Neural crest cell (in vitro differentiated cells): ENCODE results near the gene PEX16. TPM values are rescaled to one million over a fixed set of nuclear protein-coding genes. Genes with fewer than 3 reads are reported as not detected.

Source experiments
- DNase-seq: peaks from one replicate; pipeline ENCODE4 v3.0.0; 2021; ENCODE audit warnings: low read depth, mixed read lengths, low spot score
- H3K27ac Mint-ChIP-seq: one replicate; pipeline ENCODE4 v1.8.0; 2021; ENCODE audit warnings: mild to moderate bottlenecking, mixed read lengths; ENCODE audit not compliant: unreplicated experiment
- H3K27me3 Mint-ChIP-seq: 2 replicates; pipeline ENCODE4 v1.8.0; 2021; ENCODE audit warnings: low read depth, mild to moderate bottlenecking, mixed read lengths
- H3K36me3 Mint-ChIP-seq: 2 replicates; pipeline ENCODE4 v1.8.0; 2021; ENCODE audit warnings: low read depth, mild to moderate bottlenecking, mixed read lengths
- H3K4me1 Mint-ChIP-seq: 2 replicates; pipeline ENCODE4 v1.8.0; 2021; ENCODE audit warnings: mixed read lengths
- H3K4me3 Mint-ChIP-seq: one replicate; pipeline ENCODE4 v1.8.0; 2021; ENCODE audit warnings: mild to moderate bottlenecking, mixed read lengths
- H3K9me3 Mint-ChIP-seq: 2 replicates; pipeline ENCODE4 v1.8.0; 2021; ENCODE audit warnings: mixed read lengths
- CTCF ChIP-seq: fragments of 200-600 bp; sonication (generic); conservative IDR thresholded peaks from 2 replicates; pipeline ENCODE4 v1.5.0; 2021; ENCODE audit warnings: antibody characterized with exemption, mild to moderate bottlenecking
- total RNA-seq: library from RNA; stranded (reverse); gene quantifications from 2 replicates; pipeline ENCODE4 v1.2.1, GENCODE V29; 2021

PEX16 gene
- total RNA-seq, 1 donor from 2014 or later, result 29.6 TPM

GRCh38 chr11:45860764-45861510, 56.7 kb downstream of the PEX16 start:
- Mint-ChIP-seq H3K9me3 (no peaks in the 10 kb centered on the region), H3K36me3 (no peaks in the 10 kb centered on the region), H3K4me3 (no peak overlapping the region), H3K27ac (no peak overlapping the region), H3K4me1 (no peaks in the 10 kb centered on the region), H3K27me3 (no peaks in the 10 kb centered on the region)
- DNase-seq, result no peak
- no peak for TF ChIP-seq CTCF

- no peak for DNase-seq
- H3K4me3 Mint-ChIP-seq, result no peak overlapping the region
- no peak overlapping the region for H3K27ac Mint-ChIP-seq
- no peaks in the 10 kb centered on the region for H3K4me1 Mint-ChIP-seq
- H3K9me3 Mint-ChIP-seq, result no peaks in the 10 kb centered on the region
- H3K27me3 Mint-ChIP-seq, result no peaks in the 10 kb centered on the region
- TF ChIP-seq CTCF, result no peak
- H3K36me3 Mint-ChIP-seq, result no peaks in the 10 kb centered on the region
These were observed 57.3 kb downstream of the PEX16 start for GRCh38 chr11:45860348-45860747.

Other genes starting within 250 kb of the PEX16 start
- 12.9 and 13.3 TPM in 2 replicates for gene SLC35C1, start 112.7 kb downstream of the PEX16 start, total RNA-seq
- 19.0 and 23.8 TPM in 2 replicates for gene CRY2, start 70.4 kb downstream of the PEX16 start, total RNA-seq
- gene MAPK8IP1, start 32.2 kb downstream of the PEX16 start, total RNA-seq, result 36.6 and 38.7 TPM in 2 replicates
- gene FREY1, start 10.6 kb downstream of the PEX16 start, total RNA-seq, result 2.5 and 3.3 TPM in 2 replicates
- gene LARGE2, start 4.8 kb upstream of the PEX16 start, total RNA-seq, result 0.48 TPM in 1 of 2 replicates, not detected in the other
- gene PHF21A, start 203.6 kb upstream of the PEX16 start, total RNA-seq, result 56.5 and 57.7 TPM in 2 replicates